Measurements from ENCODE around the gene FBP2. TPM values are rescaled to one million over a fixed set of nuclear protein-coding genes. Genes with fewer than 3 reads are reported as not detected.
A peak's percentile ranks its signal among the peaks of the same experiment; 100 is the strongest.

Gene FBP2
- total RNA-seq, 6 experiments from 2014 or later = not detected

DNA sequence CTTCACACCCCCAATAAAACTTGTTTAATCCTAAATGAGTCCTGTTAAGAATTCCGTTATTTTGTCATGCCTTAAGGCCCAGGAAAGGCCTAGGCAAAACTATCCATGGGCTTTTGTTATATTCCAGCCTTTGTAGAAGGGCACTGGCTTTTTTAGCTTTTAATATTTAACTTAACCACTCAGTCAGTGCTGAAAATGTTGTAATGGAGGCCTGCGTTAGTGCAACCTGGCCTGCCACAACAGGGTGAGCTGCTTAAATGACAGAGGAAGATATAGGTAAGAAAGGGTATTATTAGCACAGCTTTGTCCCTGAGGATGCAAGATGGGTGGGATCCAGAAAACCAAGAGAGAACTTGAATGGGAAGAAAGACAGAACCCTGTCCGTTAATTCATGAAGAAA lies 78.9 kb downstream of the FBP2 start:
- Histone ChIP-seq H3K27ac (peak overlapping the region in 1 of 3 donors; percentile 12), H3K4me1 (peaks cover 0 to 19% (median 0%) of the 10 kb centered on the region in 4 donors), H3K9me3 (no peaks in the 10 kb centered on the region), H3K36me3 (no peaks in the 10 kb centered on the region), H3K4me3 (no peak overlapping the region), H3K27me3 (no peaks in the 10 kb centered on the region)
- TF ChIP-seq, protein P1, sequence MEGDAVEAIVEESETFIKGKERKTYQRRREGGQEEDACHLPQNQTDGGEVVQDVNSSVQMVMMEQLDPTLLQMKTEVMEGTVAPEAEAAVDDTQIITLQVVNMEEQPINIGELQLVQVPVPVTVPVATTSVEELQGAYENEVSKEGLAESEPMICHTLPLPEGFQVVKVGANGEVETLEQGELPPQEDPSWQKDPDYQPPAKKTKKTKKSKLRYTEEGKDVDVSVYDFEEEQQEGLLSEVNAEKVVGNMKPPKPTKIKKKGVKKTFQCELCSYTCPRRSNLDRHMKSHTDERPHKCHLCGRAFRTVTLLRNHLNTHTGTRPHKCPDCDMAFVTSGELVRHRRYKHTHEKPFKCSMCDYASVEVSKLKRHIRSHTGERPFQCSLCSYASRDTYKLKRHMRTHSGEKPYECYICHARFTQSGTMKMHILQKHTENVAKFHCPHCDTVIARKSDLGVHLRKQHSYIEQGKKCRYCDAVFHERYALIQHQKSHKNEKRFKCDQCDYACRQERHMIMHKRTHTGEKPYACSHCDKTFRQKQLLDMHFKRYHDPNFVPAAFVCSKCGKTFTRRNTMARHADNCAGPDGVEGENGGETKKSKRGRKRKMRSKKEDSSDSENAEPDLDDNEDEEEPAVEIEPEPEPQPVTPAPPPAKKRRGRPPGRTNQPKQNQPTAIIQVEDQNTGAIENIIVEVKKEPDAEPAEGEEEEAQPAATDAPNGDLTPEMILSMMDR (IDR thresholded peaks at IDR 0.05) = no peak
- TF ChIP-seq POLR2A (IDR thresholded peaks at IDR 0.05) = no peak
- intact Hi-C loops (cut with DNase I) = no loop called here
- ATAC-seq = peak in 3 of 4 donors; percentile 16 to 38 (median 38)
- 60% methylated on average over 3 of the region's 3 CpGs for WGBS (ENCODE audit: insufficient coverage, low coverage, low lambda C conversion rate, missing lambda C conversion rate)
- DNase-seq = no peak

DNA sequence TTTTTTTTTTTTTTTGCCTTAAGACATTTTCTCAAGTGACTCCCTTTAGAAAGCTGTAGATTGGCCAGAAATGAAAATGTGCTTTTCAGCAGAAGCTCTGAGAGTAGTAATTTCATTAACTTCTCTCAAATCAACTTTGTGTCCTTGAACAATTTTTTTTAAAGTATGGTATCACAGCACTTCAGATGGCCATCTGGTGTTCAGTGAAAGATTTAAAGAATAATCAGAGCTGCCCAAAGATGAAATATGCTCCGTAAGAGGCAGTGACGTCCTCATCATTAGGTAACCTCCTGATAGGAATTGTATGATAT lies 81.7 kb downstream of the FBP2 start:
- WGBS (ENCODE audit: insufficient coverage, low coverage, low lambda C conversion rate, missing lambda C conversion rate) = 74% methylated on average over 2 of the region's 2 CpGs
- intact Hi-C loops (cut with DNase I) = no loop called here
- Histone ChIP-seq H3K4me3 (no peak overlapping the region), H3K9me3 (no peaks in the 10 kb centered on the region), H3K27ac (no peak overlapping the region), H3K27me3 (no peaks in the 10 kb centered on the region), H3K36me3 (no peaks in the 10 kb centered on the region), H3K4me1 (peaks cover 0 to 13% (median 0%) of the 10 kb centered on the region in 4 donors)
- DNase-seq = no peak
- TF ChIP-seq POLR2A (IDR thresholded peaks at IDR 0.05) = no peak
- TF ChIP-seq, protein P1 (IDR thresholded peaks at IDR 0.05) = no peak
- no peak for ATAC-seq

GRCh38 chr9:94511134-94511954 lies 82.3 kb downstream of the FBP2 start:
- 60% methylated on average over 6 of the region's 6 CpGs for whole genome bisulfite sequencing (ENCODE audit: insufficient coverage, low coverage, low lambda C conversion rate, missing lambda C conversion rate)
- Histone ChIP-seq H3K27ac (no peak overlapping the region), H3K36me3 (no peaks in the 10 kb centered on the region), H3K4me1 (peaks cover 0 to 13% (median 0%) of the 10 kb centered on the region in 4 donors), H3K4me3 (no peak overlapping the region), H3K27me3 (no peaks in the 10 kb centered on the region), H3K9me3 (no peaks in the 10 kb centered on the region)
- TF ChIP-seq, protein P1 (IDR thresholded peaks at IDR 0.05) = no peak
- no peak for TF ChIP-seq POLR2A (IDR thresholded peaks at IDR 0.05)
- ATAC-seq (peak in 1 of 4 donors; percentile 33), DNase-seq (no peak)
- intact Hi-C loops (cut with DNase I) = no loop called here

Other genes starting within 250 kb of the FBP2 start
- 1 to 10 TPM in 2 of 6 experiments, under 1 TPM in 4; 0.37 to 3.1 (median 0.96) TPM for gene PCAT7, start 38.7 kb downstream of the FBP2 start, total RNA-seq
- gene FBP1, start 45.7 kb upstream of the FBP2 start, total RNA-seq = 100 to 1,000 TPM; 180 to 781 (median 384) TPM
- gene AOPEP, start 132.9 kb upstream of the FBP2 start, total RNA-seq = 100 to 1,000 TPM in 1 of 6 experiments, 10 to 100 TPM in 5; 36.6 to 110 (median 63.3) TPM

All from right lobe of liver (tissue), 6 donors.